GM18502 (cell line): ENCODE results near the gene ANXA2.
"Not testable (repeated sequence)": the region's sequence is repeated elsewhere in the genome, so short reads cannot be mapped to it uniquely, and the experiment has no call there.

Source experiments
- ATAC-seq: cut with Tn5 transposase; IDR thresholded peaks from one replicate; pipeline ENCODE4 v1.9.1; 2021; ENCODE audit warnings: mild to moderate bottlenecking; ENCODE audit not compliant: unreplicated experiment, poor library complexity

ANXA2 gene

GRCh38 chr15:60372756-60373155, 25.0 kb downstream of the ANXA2 start:
- no peak for ATAC-seq

DNA sequence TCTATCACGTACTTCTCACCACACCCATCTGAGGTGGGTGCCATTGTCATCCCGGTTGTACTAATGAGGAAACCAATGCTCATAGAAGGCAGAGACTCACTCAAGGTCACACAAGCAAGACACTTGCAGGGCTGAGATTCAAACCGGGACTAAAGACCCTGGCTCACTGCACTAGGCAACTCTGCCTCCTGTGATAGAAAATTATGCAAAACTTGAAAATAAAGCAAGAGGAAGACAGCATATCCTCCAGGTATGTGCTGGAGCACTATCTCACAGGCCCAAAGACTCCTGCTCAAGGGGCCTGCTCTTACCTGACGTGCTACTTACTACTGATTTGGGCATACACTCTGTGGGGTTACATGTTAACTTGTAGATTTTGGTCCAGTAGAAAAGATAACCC, 25.6 kb downstream of the ANXA2 start:
- ATAC-seq = no peak

GRCh38 chr15:60371175-60372051, 26.4 kb downstream of the ANXA2 start:
- ATAC-seq = no peak

DNA sequence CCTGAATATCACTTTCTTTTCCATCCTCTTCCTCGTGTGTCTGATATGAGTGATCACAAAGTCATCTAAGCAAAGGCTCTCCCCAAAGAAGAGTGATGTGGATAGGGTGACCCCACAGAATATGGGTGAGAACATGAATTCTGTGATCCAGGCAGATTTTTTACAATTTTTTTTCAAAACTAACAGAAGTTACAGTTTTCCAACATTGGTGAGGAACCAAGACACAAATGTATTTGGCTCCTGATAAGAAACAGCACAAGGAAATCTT, 27.0 kb downstream of the ANXA2 start:
- no peak for ATAC-seq

GRCh38 chr15:60370105-60370868, 27.5 kb downstream of the ANXA2 start:
- ATAC-seq = no peak

GRCh38 chr15:60369696-60370095, 28.1 kb downstream of the ANXA2 start:
- no peak for ATAC-seq

DNA sequence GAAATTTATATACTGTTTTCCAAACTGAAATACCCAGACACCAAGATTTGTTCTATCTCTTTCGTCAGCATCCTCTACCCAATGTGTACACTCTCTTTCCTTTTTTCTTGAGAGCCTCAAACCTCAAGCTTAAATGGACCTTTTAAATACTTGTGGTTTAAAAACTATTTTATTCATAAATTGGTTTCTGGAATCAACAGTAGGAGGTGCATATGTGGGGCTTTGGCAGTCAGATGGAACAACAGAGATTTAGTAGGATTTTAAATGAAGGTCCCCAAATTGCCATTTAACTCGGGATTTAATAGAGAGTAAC, 33.2 kb downstream of the ANXA2 start:
- ATAC-seq = no peak

DNA sequence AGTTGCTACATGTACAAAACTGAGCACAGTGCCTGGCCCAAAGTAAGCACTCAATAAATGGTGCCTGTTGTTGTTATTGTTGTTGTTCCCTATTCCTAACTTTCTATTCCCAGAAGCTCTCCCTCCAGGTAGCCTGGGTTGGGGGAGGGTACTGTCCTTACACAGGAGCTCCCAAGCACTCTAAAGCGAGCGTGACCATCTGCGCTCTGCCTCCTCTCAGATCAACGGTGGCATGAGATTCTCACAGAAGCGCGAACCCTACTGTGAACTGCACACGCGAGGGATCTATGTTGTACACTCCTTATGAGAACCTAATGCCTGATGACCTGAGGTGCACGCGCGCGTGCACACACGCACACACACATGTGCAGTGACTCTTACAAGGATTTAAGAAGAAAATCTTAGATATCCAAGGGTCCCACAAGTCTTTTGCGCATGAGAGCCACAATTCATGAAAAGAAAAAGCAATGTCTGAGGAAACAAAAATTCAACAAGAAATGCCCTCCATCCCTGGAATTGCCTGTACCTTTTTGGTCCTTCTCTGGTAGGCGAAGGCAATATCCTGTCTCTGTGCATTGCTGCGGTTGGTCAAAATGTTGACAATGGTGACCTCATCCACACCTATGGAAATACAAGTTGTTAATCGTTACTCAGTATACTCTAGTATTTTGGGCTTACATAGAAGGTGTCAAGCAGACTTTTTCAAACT, 33.7 kb downstream of the ANXA2 start:
- ATAC-seq = no peak

DNA sequence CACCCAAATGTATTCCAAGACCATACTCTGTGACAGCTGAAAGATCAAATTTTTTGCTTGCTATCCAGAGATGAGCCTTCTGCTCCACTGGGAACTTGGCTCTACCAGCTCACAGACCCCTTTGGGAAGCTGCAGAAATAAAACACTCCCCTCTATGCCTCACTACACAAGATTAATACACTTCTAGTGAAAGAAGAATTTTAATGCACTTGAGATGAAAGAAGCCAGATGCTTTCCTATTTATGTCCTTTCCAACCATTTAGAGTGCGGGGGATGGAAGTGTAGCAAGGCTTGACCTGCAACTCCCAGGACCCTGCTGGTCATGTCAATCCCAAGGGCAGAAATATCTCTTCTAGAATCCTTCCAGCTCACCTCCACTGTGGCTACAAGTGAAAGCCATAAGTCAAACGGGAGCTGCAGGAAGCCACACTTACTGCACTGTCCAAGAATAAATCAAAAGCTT, 34.7 kb downstream of the ANXA2 start:
- no peak for ATAC-seq

GRCh38 chr15:60362321-60363086, 35.3 kb downstream of the ANXA2 start:
- ATAC-seq = no peak

- ATAC-seq = not testable (repeated sequence)
These were observed 38.0 kb downstream of the ANXA2 start for GRCh38 chr15:60359738-60360137.

GRCh38 chr15:60358935-60359682, 38.7 kb downstream of the ANXA2 start:
- no peak for ATAC-seq

DNA sequence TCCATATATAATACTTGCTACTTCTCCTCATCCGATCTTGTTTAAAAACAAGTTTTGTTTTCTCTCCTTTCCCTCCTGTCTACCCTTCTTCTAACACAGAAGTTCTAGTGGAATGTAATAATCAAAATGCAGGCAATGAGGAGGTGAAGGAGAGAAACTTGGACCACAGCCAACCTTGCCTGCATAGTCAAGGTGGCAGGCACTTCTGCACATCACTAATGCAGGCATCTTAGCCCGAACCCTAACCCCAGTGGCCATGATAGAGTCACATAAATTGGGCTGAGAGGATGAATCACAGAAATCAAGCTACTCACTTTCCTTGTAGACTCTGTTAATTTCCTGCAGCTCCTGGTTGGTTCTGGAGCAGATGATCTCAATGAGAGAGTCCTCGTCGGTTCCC, 41.0 kb downstream of the ANXA2 start:
- no peak for ATAC-seq

DNA sequence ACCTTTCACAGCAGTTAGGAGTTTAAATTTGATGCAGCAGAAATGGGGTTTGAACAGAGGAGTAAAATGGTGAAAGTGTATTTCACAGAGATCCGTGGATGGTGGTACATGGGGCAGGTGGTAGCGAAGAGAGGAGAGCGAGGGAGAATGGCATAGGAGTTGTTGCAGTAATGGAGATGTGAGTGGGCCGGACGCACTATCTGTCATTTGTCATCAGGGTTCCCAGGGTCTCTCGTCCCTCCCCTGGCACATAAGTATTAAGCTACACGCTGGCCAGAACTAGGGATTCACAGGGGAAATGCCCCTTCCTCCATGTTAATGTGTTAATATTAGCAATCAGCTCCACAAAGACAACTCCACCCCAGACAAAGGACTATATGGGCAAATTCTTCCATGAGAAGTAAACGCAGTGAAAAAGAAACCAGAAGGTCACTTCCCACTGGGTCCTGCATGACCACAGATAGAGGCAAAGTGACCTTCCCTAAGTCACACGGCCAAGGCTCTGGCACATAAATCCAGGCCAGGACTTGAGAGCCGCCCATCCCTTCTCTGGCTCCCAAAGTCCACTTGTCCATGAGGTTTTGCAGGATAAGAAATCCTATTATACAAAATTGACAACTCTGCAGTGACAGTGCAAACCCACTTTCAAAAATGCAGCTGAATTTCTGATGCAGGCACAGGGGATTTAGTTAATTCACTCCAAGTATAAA, 42.5 kb downstream of the ANXA2 start:
- ATAC-seq = no peak

DNA sequence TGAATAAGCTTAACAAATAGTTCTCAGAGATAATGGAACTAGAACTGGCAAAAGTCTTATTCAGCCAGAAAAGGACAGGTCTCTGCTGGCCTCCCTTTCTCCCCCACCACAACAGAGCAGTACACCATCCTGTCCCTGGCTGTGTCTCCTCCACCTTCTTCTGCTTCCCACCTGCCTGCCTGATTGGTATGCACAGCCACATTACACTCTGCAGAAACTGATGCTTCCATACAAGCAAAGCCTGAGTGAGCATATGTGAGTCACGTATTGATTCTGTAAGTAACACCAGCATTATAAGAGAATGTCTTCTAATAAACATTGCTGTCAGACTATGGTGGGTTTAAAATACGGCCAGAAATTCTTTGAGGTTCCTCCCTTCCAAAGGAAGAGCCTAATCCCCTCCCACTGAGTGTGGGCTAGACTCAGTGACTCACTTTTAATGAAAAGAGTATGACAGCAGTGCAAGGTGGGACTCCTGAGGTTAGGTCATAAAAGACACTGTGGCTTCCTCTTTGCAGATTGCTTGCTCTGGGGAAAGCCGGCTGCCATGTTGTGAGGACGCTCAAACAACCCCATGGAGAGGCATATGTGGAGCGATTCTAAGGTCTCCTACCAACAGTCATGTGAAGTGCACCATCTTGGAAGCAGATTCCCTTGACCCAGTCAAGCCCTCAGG, 44.4 kb downstream of the ANXA2 start:
- no peak for ATAC-seq

- no peak for ATAC-seq
These were observed 45.3 kb downstream of the ANXA2 start for GRCh38 chr15:60352525-60352924.

DNA sequence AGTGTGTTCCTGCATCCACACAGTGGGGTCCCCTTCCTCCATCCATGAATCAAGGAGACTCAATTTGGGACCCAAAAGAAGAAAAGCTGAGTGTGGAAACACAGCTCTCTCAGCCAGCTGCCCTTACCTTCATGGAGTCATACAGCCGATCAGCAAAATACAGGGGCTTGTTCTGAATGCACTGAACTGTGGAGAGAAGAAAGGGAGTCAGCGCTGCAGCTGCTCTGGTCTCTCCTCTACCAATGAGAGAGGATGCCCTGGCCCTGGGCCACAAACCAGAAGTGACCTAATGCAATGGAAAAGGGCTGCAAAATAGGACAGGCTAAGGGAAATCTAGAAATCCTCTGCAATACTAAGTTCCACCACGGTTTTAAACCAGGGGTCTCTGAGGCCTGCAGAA, 46.7 kb downstream of the ANXA2 start:
- ATAC-seq = no peak

GRCh38 chr15:60350108-60350507, 47.7 kb downstream of the ANXA2 start:
- ATAC-seq = no peak

GRCh38 chr15:60349589-60349988, 48.2 kb downstream of the ANXA2 start:
- ATAC-seq = no peak
